Pons (tissue), 1 donor: ENCODE results near the gene RPL27A.
"Not testable (repeated sequence)": the region's sequence is repeated elsewhere in the genome, so short reads cannot be mapped to it uniquely, and the experiment has no call there.

Experiments used
- DNase-seq: peaks from one replicate; pipeline ENCODE4 v3.0.0-alpha.2; 2016; ENCODE audit warnings: low spot score

RPL27A gene

GRCh38 chr11:8682303-8683114, at the start of gene RPL27A, which contains the start of gene TRIM66:
Gene RPL27A (plus strand): TSS chr11:8682792. CDS start chr11:8682814, 22 bp downstream.
Gene TRIM66 (minus strand): TSS chr11:8682665. CDS start chr11:8672274, 10,391 bp downstream.
- peak; percentile 94 for DNase-seq

DNA sequence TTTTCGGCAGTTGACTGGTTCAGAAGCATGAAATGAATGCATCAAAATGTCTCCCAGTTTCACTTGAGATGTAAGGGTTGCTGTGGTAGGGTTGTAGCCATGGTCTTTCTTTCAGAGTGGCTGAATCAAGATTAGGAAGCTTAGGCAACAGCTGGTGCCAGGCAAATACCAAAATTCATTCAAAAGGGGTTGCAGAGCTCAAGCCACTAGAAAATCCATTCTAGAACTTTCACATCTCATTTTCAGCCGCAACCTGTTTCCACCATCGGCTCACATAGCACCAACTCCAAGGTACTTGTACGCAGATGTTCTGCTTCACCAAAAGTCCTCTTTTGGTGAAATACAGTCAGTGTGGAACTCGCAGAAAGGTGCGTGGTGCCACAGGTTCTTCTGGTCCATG, 48.1 kb upstream of the RPL27A start:
- no peak for DNase-seq

DNA sequence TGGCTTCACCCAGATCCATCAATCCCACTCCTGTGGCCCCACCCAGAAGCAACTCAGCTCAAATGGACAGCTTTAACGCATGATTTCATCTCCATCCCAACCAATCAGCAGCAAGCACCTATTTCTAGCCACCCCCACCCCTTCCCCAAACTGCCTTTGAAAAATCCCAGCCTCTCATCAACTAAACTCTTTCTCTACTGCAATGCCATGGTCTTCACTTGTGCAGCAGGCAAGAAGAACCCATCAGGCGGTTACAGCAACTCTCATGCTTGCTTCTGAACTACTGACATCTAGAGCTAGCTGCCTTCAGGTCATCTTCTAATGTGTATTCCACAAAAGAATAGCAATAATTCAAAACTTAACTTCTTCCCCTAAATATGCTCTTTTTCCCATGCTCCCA, 46.5 kb upstream of the RPL27A start:
- no peak for DNase-seq

DNA sequence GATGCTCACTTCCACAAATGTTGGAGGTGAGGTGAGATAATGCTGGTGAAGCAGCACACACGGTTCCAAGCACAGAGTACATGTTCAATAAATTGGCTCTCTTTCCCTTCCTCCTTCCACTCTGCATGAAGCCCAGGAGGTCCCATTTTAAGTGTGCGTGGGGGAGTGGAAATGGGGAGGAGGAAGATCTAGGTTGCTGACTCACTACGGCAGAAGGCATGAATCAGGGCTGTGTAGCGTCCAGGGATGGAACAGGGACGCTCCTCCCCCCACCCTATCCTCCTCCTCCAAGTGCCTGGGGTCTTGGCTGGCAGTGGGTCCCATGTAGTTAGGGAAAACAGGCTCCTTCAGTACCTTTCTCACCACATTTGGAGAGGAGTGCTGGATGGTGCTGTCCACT, 44.3 kb upstream of the RPL27A start:
- no peak for DNase-seq

DNA sequence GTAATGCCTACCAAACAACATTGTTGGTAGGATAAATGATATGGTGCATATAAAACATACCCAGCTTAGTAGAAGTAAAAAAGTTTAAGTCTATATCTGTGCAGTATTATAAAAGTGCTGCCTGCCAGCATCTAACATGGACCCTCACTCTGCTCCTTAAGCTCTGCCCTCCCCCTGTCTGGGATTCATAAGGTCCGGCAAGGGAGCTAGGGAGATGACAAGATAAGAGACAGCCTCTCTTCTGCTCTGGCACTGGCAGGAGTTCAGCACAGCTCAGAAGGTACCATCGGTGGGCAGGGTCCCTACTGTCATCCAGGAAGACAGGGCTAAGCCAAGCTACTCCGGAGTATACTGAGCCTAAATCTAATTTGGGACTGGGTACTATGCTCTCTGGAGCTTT, 42.9 kb upstream of the RPL27A start:
- no peak for DNase-seq

GRCh38 chr11:8640267-8640906, 42.2 kb upstream of the RPL27A start:
- no peak for DNase-seq

DNA sequence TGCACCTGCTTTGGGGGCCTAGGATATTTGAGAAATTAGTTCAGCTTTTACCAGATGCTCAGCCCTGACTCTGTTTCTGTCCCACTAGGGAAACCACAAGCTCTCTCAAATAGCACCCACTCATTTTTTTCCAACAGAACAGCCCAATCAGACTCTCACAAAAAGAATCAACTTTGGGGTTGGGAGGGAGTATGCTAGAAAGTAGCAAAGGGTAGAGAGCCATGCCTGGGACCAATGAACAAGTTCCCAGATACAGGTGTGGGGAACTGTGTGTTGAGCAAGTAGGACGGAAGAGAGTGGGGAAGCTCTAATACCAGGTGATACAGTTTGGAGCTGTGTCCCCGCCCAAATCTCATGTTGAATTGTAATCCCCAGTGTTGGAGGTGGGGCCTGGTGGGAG, 41.3 kb upstream of the RPL27A start:
- no peak for DNase-seq

- DNase-seq = no peak
Measured at GRCh38 chr11:8642196-8642841, 40.3 kb upstream of the RPL27A start.

DNA sequence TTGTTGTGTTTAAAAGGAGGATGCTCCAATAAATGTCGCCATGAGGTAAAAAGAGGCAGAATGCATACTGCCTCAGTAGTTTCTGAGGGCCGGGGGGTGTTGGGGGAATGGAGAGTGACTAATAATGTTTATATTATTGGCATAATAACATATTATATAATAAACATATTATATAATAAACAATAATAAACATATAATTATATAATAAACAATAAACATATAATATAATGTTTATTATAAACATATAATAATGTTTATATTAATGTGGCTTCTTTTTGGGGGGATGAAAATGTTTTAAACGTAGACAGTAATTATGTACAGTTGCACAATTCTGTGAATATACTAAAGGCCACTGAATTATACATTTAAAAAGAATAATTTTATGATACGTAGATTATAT, 35.7 kb upstream of the RPL27A start:
- DNase-seq = no peak

GRCh38 chr11:8649361-8649760, 33.2 kb upstream of the RPL27A start:
- no peak for DNase-seq

DNA sequence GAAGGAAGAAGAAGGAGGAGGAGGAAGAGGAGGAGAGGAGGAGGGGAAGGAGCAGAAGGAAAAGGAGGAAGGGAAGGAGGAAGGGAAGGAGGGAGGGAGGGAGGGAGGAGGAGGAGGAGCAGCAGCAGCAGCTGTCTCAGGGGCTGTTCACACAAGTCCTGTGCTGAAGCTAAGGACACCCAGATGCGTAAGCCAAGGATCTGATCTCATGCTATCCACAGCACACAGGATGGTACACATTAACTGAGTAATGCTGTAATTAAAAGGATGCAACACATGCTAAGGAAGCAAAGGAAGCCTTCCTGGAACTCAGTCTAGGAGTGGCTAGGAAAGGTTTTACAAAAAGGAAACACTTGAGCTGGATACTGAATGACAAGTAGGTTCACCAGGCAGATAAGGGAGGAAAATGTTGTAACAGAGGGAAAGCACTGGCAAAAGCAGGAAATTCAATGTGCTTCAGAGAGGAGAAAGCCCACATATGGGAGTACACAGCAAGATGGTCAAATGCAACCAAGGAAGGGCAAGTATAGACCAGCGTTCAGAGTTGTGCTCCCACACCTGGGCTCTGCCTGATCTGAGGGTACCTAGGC, 32.1 kb upstream of the RPL27A start:
- no peak for DNase-seq

DNA sequence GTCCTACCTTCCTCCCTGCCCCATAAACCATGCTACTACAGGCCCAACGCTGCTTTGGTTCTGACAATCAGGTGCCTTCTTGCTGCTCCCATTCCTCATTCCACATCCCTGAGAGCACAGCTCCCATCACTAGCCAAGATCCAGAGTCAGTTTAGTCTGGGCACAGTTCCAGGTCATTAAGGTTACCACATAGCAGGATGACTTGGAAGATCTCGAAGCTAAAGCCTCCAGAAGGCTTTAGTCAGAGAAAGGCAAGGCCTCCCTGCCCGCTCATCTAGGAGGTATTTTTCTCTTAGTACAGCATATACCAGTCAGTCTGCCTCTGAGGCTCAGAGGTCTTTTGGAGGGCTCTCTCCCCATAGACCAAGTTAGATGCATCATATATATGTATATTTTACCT, 30.5 kb upstream of the RPL27A start:
- no peak for DNase-seq

- DNase-seq = no peak
Measured at GRCh38 chr11:8654503-8654902, 28.1 kb upstream of the RPL27A start.

GRCh38 chr11:8656291-8656690, 26.3 kb upstream of the RPL27A start:
- no peak for DNase-seq

DNA sequence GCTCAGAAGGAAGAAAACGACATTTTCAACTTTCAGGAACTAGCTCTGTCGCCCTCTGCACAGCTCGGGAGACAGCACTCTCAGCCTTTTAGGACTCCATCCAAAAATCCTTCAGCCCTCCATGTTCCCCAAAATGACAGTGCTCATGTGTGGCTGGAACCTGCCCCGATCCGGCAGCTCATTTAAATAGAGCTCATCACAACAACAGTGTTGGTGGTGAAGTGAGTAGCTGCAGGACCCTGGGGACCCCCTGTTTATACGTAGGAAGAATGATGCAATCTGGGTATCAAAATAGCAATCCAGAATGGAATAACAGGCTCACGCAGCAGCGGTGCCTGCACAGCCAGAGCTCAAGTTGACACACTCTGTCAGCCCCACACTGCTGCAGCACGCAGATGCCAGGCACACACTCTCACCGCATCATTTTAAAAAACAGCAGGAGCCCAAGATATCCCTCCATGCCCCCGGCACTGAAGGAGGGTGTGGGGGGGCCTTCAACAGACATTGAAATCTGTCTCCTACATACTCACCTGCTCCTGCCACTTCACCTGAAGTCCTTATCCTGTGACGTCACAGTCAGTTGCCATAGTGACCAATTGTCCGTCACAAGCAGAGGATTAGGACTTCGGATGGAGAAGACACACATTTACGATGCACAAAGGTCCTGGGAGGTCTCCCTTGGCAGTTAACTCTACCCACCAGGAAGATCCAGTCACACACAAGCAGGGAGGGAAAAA, 24.1 kb upstream of the RPL27A start:
- DNase-seq = peak; percentile 20

DNA sequence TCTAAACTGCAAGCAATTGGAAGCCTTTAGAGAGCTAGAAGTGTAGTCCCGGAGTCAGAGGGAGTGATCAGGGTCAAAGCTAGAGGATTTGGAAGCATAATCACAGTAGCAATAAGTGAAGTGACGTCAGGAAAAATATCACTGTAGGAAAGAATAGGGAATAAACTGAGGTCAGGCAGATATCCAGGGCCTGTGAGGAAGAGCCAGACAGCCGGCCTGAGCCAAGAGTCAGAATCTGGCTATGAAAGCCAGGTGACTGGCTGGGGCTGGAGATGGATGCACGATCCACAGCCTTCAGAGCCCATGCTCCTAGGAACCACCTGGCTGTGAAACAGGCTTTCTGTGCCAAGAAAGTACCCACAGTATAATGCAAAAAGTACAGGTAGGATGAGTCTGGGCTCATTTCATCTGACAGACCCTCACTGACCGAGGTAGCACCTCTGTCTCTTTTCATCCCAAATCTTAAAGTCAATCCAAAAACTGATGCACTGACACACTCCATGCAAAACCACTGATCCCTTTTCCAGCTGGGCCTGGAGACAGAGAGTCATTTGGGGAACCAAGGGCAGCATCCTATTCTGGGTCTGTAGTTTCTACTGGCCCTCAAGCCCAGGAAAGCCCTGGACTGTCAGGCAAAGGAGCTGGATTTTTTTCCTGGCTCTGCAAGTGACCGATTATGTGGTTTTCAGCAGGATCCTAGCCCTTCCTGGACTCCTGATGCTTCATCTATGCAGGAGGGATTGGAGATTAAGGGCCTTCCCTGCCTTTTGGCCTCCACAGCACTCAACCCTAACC, 21.4 kb upstream of the RPL27A start:
- no peak for DNase-seq

DNA sequence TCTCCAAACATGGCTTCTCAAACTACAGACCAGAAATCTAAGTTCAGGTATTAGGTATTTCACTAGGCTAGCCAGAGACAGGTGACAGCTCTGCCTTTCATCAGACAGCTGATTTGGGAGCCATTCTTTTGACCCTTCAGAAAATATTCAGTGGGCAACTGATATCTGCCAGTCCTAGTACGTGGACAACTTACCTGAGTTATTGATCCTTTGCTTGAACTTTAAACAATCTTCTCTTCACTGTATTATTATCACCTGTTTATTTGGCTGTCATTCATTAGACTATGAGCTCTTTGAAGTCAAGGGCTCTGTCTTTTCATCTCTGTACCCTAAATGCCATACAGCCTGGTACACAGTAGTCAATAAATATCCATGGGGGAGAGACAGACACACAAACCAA, 17.4 kb upstream of the RPL27A start:
- DNase-seq = no peak

DNA sequence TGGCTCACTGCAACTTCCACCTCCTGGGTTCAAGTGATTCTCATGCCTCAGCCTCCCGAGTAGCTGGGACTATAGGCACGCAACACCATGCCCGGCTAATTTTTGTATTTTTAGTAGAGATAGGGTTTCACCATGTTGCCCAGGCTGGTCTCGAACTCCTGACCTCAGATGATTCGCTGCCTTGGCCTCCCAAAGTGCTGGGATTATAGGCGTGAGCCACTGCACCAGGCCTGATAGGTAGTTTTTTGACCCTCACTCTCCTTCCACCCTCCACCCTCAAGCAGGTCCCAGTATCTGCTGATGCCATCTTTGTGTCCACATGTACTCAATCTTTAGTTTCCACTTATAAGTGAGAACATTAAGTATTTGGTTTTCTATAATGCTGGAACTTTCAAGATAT, 12.5 kb upstream of the RPL27A start:
- DNase-seq = not testable (repeated sequence)

- peak; percentile 87 for DNase-seq
Measured at GRCh38 chr11:8671193-8671612, 11.4 kb upstream of the RPL27A start.

DNA sequence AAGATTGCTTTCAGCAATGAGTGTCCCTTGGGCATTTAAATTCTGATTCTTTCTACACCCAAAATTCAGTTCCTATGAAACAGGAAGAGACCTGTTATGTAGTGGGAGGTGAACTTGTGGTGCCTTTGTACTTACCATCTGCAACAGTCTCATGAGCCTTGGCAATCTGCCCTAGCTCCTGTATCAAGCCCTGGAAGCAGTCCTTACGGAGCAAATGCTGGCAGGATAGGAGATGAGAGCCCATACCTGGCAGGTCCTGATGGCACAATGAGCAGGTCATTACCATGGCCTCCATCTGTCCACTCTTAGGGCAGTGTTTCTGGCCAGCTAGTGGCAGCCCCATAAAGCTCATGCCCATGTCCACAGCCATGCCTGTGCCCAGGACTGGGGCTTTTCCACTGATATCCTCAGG, 10.9 kb upstream of the RPL27A start:
- DNase-seq = no peak

GRCh38 chr11:8672346-8672745, 10.2 kb upstream of the RPL27A start:
- DNase-seq = no peak
